ENCODE measurements around the gene GDPD5.

GDPD5 gene

DNA sequence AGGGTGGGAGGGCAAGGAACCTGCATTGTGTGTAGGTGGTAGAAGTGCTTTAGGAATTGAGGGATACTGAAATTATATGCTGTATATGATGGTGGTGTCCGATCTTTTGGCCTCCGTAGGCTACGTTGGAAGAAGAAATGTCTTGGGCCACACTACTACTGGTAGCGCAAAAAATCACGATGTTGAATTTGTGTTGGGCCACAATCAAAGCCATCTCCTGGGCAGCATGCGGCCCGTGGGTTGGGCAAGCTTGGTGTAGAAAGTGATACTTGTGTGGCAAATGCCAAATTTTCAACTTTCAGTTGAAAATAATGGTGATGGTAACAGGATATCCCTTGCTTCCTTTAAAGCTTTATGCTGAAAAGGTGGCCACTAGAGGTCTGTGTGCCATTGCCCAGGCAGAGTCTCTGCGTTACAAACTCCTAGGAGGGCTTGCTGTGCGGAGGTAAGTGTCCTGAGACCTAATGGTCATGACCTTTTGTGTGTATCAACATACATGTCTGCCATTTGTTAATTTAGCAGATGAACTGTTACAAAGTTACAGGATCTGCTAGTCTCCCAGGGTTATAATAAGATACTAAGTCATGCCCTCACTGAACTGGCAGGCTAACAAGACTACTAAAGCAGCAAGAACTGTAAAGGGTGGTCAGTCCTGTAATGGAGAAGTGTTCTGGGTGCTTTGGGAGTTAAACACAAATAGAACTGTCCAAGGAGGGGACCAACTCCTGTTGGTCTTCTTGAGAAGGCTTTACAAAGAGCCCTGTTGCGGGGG is 123.6 kb downstream of the GDPD5 start:
- DNase-seq (ENCODE audit: low read depth in 2 of 2): no peak

GRCh38 chr11:75400146-75400865 is 125.4 kb downstream of the GDPD5 start:
- no peak for DNase-seq (ENCODE audit: low read depth in 2 of 2)

GRCh38 chr11:75399344-75400145 is 126.2 kb downstream of the GDPD5 start, which contains the start of gene RPS3:
Gene RPS3, plus strand, starts transcription at chr11:75399518. Its CDS starts 30 bp downstream, at chr11:75399548.
- DNase-seq (ENCODE audit: low read depth in 2 of 2): peak; percentile 82 to 83

- DNase-seq (ENCODE audit: low read depth in 2 of 2): no peak
Measured at GRCh38 chr11:75398906-75399305, 126.8 kb downstream of the GDPD5 start.

- DNase-seq (ENCODE audit: low read depth in 2 of 2): no peak
Measured at GRCh38 chr11:75394085-75394840, 131.5 kb downstream of the GDPD5 start.

DNA sequence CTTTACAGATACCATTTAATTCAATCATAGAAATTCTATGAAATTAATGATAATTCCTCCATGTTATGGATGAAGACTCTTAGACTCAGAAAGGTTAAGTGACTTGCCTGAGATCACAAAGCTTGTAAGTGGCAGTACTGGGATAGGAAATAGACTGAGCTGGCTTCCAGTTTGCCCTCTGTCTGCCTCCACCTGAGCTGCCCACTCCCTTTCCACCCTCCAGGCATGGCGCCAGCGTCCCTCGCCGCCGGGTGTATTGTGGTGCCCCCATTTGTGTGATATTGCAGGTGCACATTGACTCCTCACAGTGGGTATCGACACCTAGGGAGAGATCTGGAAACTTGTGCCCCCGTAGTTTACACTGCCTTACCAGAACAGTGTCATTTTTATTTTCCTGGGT is 135.8 kb downstream of the GDPD5 start:
- DNase-seq (ENCODE audit: low read depth in 2 of 2): no peak

DNA sequence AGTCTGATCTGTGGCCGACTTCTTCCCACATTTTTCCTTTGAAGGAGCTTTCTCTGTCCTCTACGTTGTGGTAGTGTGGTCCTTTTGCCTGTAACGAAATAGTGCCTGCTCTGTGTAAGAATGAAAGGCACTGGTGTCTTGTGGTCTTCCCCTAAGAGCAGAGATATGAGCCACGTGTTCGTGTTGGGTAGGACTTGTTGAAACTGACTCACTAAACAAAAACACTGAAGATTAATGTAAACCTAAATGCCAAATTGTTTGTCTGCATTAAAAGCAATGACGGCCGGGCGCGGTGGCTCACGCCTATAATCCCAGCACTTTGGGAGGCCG is 136.5 kb downstream of the GDPD5 start:
- no peak for DNase-seq (ENCODE audit: low read depth in 2 of 2)

DNA sequence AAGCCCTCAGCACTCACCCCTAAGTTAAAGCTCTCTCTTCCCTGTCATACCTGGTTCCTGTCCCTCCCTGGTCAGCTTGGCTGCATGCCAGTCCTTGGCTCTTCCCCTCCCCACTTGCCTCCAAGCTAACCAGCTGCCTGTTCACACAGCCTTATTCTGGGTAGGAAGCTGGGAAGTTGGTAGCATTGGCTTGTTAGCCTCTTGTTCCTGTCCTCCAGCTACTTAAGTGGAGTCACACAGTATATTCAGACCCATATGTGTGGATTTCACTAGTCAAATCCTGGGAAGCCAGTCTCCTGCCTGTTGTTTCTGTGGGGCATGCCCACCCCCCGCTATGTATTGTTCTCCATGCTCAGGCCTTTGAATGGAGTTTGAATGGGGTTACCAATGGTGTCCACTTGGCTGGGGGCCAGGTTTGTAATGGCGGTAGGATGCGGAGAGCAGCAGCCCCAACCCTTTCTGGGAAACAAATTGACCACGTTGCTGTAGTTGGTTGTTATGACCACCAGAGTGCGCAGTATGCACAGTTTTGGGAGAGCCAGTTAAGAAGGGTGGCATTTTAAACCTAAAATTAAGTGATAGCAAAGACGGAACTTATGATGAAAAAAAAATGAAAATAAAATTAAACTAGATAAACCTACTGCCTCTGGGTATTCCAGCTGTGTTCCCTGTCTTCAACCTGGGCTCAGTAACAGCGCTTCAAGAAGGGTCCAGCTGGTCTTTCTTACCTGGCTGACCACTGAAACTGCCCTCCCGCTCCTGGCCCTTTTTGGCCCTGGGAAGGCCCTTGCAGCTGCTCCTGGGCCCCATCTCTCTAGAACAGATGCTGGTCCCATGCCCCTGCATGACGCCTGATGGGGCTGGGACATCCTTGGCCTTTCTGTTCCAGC is 137.1 kb downstream of the GDPD5 start:
- peak; percentile 52 to 56 for DNase-seq (ENCODE audit: low read depth in 2 of 2)

DNA sequence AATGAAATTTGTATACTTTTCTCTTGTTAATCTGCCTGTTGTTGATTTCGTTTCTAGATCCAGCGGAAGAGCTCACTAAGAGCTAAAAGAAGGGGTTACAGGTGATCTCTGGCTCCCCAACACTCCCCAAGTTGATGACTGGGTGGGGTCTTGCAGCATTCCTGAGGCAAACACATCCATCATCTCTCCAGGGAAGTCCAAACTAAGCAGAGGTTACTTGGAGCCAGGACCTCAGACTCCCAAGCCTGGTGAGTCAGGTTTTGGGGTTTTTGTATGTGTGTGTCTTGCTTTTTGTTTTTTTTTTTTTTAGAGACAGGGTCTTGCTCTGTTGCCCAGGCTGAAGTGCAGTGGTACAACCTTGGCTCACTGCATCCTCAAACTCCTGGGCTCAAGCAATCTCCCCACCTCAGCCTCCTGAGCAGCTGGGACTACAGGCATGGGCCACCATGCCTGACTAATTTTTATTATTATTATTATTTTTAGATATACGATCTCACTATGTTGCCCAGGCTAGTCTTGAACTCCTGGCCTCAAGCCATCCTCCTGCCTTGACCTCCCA is 137.9 kb downstream of the GDPD5 start:
- DNase-seq (ENCODE audit: low read depth in 2 of 2): no peak

DNA sequence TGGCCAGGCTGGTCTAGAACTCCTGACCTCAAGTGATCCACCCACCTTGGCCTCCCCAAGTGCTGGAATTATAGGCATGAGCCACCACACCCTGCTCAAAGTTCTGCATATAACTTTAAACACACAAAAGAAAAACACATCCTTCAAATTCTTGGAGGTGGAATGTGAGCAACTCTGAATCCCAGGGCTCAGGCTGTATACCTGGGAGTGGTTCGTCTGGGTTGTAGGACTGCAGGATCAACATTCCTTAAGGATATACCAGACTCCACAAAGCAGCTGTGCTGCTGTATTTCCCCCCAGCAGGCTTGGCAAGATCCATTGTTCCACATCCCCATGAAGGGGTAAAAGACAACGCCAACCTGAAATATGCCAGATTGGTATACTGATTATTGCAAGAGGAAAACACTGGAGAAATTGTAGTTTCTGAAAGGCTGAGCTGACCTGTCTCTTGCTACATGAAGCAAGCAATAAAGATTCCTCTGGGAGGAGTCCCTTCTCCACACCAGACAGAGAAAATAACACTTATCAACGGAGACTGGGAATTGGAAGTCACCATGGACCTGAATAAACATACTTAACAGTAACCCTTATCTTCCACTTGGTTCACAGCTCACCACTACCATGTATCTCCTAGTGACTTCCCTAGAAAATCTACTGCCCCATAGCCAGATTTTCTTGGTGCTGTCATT is 138.7 kb downstream of the GDPD5 start:
- no peak for DNase-seq (ENCODE audit: low read depth in 2 of 2)

Measured in stimulated activated CD4-positive, alpha-beta T cell treated with anti-CD3 and anti-CD28 coated beads, Interleukin-4, amount 100 ng/mL, for 48 hours (primary cell).